H1 (cell line): ENCODE measurements around the gene ADAM12. TPM values are rescaled to one million over a fixed set of nuclear protein-coding genes. Genes with fewer than 3 reads are reported as not detected.

ENCODE experiments used
- CTCF ChIA-PET: fragments of 300-600 bp; sonication (Branson Sonifier 250); formaldehyde crosslinking; loops from one replicate; lab custom pipeline; 2021; ENCODE audit not compliant: partially characterized antibody; lab: Charles Lee
- POLR2A ChIA-PET: fragments of 300-600 bp; sonication (Branson Sonifier 250); formaldehyde crosslinking; loops from one replicate; lab custom pipeline; 2021; ENCODE audit warnings: inconsistent platforms; ENCODE audit not compliant: partially characterized antibody; lab: Charles Lee
- DNase-seq, 2 experiments: peaks; one replicate each; pipeline versions ENCODE4 v3.0.0 to v3.0.0-alpha.2; 2010 to 2022; ENCODE audit warnings: low spot score in 2 of 2, low read depth in 1 of 2, mixed read lengths in 1 of 2
- FAIRE-seq: peaks from 2 replicates; lab custom pipeline; 2011; peaks lifted over from hg19 to GRCh38; lab: Jason Lieb, UNC
- H2AFZ ChIP-seq: 2 replicates; pipeline ENCODE4 v1.8.1; 2012; ENCODE audit warnings: low read length, inconsistent platforms
- H2AK5ac ChIP-seq: 2 replicates; pipeline ENCODE4 v1.6.1; 2013; ENCODE audit warnings: low read depth, low read length
- H2BK120ac ChIP-seq: replicated peaks from 2 replicates; pipeline ENCODE3; 2013; ENCODE audit warnings: low read depth, low read length, inconsistent platforms
- H2BK12ac ChIP-seq: 2 replicates; pipeline ENCODE4 v1.6.1; 2013; ENCODE audit warnings: low read depth, low read length
- H2BK15ac ChIP-seq: 2 replicates; pipeline ENCODE4 v1.6.1; 2013; ENCODE audit warnings: low read length
- H2BK20ac ChIP-seq: 2 replicates; pipeline ENCODE4 v1.6.1; 2013; ENCODE audit warnings: low read length
- H2BK5ac ChIP-seq: 2 replicates; pipeline ENCODE4 v1.6.1; 2013; ENCODE audit warnings: low read depth, low read length
- H3K14ac ChIP-seq: 2 replicates; pipeline ENCODE4 v1.6.1; 2013; ENCODE audit warnings: inconsistent platforms; ENCODE audit not compliant: insufficient read length
- H3K18ac ChIP-seq: 2 replicates; pipeline ENCODE4 v1.6.1; 2013; ENCODE audit warnings: low read length; ENCODE audit errors: extremely low read depth
- H3K23ac ChIP-seq: 2 replicates; pipeline ENCODE4 v1.6.1; 2013; ENCODE audit warnings: inconsistent platforms; ENCODE audit not compliant: insufficient read length
- H3K23me2 ChIP-seq: 2 replicates; pipeline ENCODE4 v1.6.1; 2013; ENCODE audit warnings: low read depth, low read length
- H3K27ac ChIP-seq: 2 replicates; pipeline ENCODE4 v1.6.1; 2011; ENCODE audit warnings: low read depth, low read length, inconsistent platforms
- H3K27me3 ChIP-seq, 4 experiments: replicated peaks in 1 of 4; 1 replicate in 1 of 4; 2 replicates in 3 of 4; pipeline versions ENCODE4 v1.6.1 to v1.8.1; 2011 to 2013; ENCODE audit warnings: low read length in 3 of 4, mild to moderate bottlenecking in 3 of 4, inconsistent platforms in 2 of 4, mixed read lengths in 2 of 4, moderate library complexity in 1 of 4; ENCODE audit not compliant: control insufficient read depth in 3 of 4, insufficient read depth in 3 of 4; ENCODE audit errors: extremely low read depth in 1 of 4
- H3K36me3 ChIP-seq, 4 experiments: 2 replicates each; pipeline versions ENCODE4 v1.6.1 to v1.8.1; 2011 to 2013; ENCODE audit warnings: mild to moderate bottlenecking in 4 of 4, low read length in 3 of 4, moderate library complexity in 2 of 4, control low read depth in 1 of 4, inconsistent platforms in 1 of 4; ENCODE audit not compliant: insufficient read depth in 4 of 4, control insufficient read depth in 2 of 4
- H3K4ac ChIP-seq: replicated peaks from 2 replicates; pipeline ENCODE3; 2013; ENCODE audit warnings: low read length, low read depth, mixed read lengths, inconsistent platforms; ENCODE audit not compliant: insufficient read length
- H3K4me1 ChIP-seq, 4 experiments: replicated peaks in 1 of 4; 1 replicate in 1 of 4; 2 replicates in 3 of 4; pipeline versions ENCODE4 v1.6.1 to v1.8.1; 2011 to 2013; ENCODE audit warnings: low read length in 3 of 4, inconsistent platforms in 2 of 4, mixed read lengths in 1 of 4; ENCODE audit not compliant: insufficient read depth in 4 of 4, control insufficient read depth in 3 of 4
- H3K4me2 ChIP-seq, 2 experiments: 2 replicates each; pipeline versions ENCODE4 v1.6.1 to v1.8.1; 2011 to 2013; ENCODE audit warnings: low read depth in 2 of 2, low read length in 2 of 2, control low read depth in 1 of 2, inconsistent platforms in 1 of 2, mild to moderate bottlenecking in 1 of 2; ENCODE audit not compliant: insufficient read depth in 1 of 2
- H3K4me3 ChIP-seq, 4 experiments: fragments of 200-600, 300-600 bp in 1 of 4; sonication (generic), shearing (Covaris generic), sonication (Bioruptor Twin) in 1 of 4; 2 replicates each; pipeline versions ENCODE4 v1.5.1 to v1.8.1; 2011 to 2016; ENCODE audit warnings: low read length in 4 of 4, low read depth in 3 of 4, control low read depth in 2 of 4, inconsistent platforms in 2 of 4, mild to moderate bottlenecking in 2 of 4, mixed read lengths in 1 of 4, moderate library complexity in 1 of 4; ENCODE audit not compliant: insufficient read depth in 2 of 4; ENCODE audit errors: extremely low read depth in 1 of 4
- H3K56ac ChIP-seq: replicated peaks from 2 replicates; pipeline ENCODE3; 2013; ENCODE audit warnings: low read depth, mild to moderate bottlenecking, mixed read lengths, low read length, inconsistent platforms; ENCODE audit not compliant: insufficient read length
- H3K79me1 ChIP-seq: 2 replicates; pipeline ENCODE4 v1.6.1; 2013; ENCODE audit warnings: low read depth, low read length, control low read depth
- H3K79me2 ChIP-seq, 2 experiments: 2 replicates each; pipeline versions ENCODE4 v1.6.1 to v1.8.1; 2012 to 2013; ENCODE audit warnings: low read length in 2 of 2, mild to moderate bottlenecking in 2 of 2, inconsistent platforms in 1 of 2; ENCODE audit not compliant: insufficient read depth in 2 of 2, control insufficient read depth in 1 of 2
- H3K9ac ChIP-seq, 4 experiments: replicated peaks in 1 of 4; 1 replicate in 1 of 4; 2 replicates in 3 of 4; pipeline versions ENCODE4 v1.6.1 to v1.8.1; 2011 to 2013; ENCODE audit warnings: low read depth in 3 of 4, low read length in 3 of 4, control low read depth in 2 of 4, mild to moderate bottlenecking in 2 of 4, moderate library complexity in 2 of 4, inconsistent platforms in 1 of 4; ENCODE audit errors: extremely low read depth in 1 of 4
- H3K9me3 ChIP-seq, 2 experiments: 2 replicates each; pipeline versions ENCODE4 v1.6.1 to v1.8.1; 2012 to 2013; ENCODE audit warnings: mild to moderate bottlenecking in 2 of 2, moderate library complexity in 2 of 2, control low read depth in 1 of 2, inconsistent platforms in 1 of 2, low read depth in 1 of 2, low read length in 1 of 2, mixed read lengths in 1 of 2; ENCODE audit not compliant: insufficient read depth in 2 of 2
- H4K20me1 ChIP-seq, 2 experiments: replicated peaks in 1 of 2; 2 replicates each; pipeline versions ENCODE3 to v1.8.1; 2011 to 2013; ENCODE audit warnings: inconsistent platforms in 2 of 2, low read length in 2 of 2, mild to moderate bottlenecking in 1 of 2; ENCODE audit not compliant: insufficient read depth in 2 of 2, control insufficient read depth in 1 of 2
- H4K5ac ChIP-seq: 2 replicates; pipeline ENCODE4 v1.6.1; 2013; ENCODE audit warnings: low read length, low read depth, mixed read lengths, inconsistent platforms; ENCODE audit not compliant: insufficient read length
- H4K8ac ChIP-seq: 2 replicates; pipeline ENCODE4 v1.8.0; 2013; ENCODE audit warnings: mild to moderate bottlenecking, moderate library complexity, low read length, inconsistent platforms; ENCODE audit not compliant: insufficient read depth; ENCODE audit errors: extremely low read depth
- H4K91ac ChIP-seq: replicated peaks from 2 replicates; pipeline ENCODE3; 2013; ENCODE audit warnings: low read length, mixed read lengths, inconsistent platforms; ENCODE audit not compliant: insufficient read length
- NANOG ChIP-seq: IDR thresholded peaks from 2 replicates; pipeline ENCODE4 v1.6.1; 2011; ENCODE audit warnings: low read length, low read depth, mild to moderate bottlenecking, inconsistent platforms; ENCODE audit not compliant: insufficient read depth, poor library complexity, severe bottlenecking
- POLR2A ChIP-seq, 2 experiments: IDR thresholded peaks; 1 replicate in 1 of 2; 2 replicates in 1 of 2; pipeline ENCODE4 v1.6.1; 2011; ENCODE audit warnings: low read depth in 2 of 2, low read length in 2 of 2, mild to moderate bottlenecking in 2 of 2; ENCODE audit errors: control extremely low read depth in 1 of 2
- POLR2AphosphoS5 ChIP-seq: IDR thresholded peaks from 2 replicates; pipeline ENCODE4 v1.6.1; 2011; ENCODE audit warnings: low read depth, low read length
- RAD21 ChIP-seq, 2 experiments: IDR thresholded peaks in 1 of 2; conservative IDR thresholded peaks in 1 of 2; 2 replicates each; pipeline ENCODE4 v1.6.1; 2011; ENCODE audit warnings: low read depth in 2 of 2, low read length in 2 of 2, improper control_type of control experiment in 1 of 2, inconsistent platforms in 1 of 2, mild to moderate bottlenecking in 1 of 2, moderate library complexity in 1 of 2
- RNF2 ChIP-seq: fragments of 200-900, 300-1000 bp; sonication (generic); IDR thresholded peaks from 2 replicates; pipeline ENCODE4 v1.7.1; 2016; ENCODE audit warnings: borderline replicate concordance, low read depth, mild to moderate bottlenecking, antibody characterized with exemption, low read length; ENCODE audit not compliant: poor library complexity, severe bottlenecking; ENCODE audit errors: missing control alignments
- TAF7 ChIP-seq: optimal IDR thresholded peaks from 2 replicates; pipeline ENCODE3; 2011; ENCODE audit warnings: low read depth, mild to moderate bottlenecking, inconsistent platforms, low read length, moderate library complexity, borderline replicate concordance
- TEAD4 ChIP-seq: IDR thresholded peaks from 2 replicates; pipeline ENCODE4 v1.6.1; 2012; ENCODE audit warnings: low read depth, low read length, inconsistent platforms, mixed read lengths
- WGBS, 2 experiments: shearing (Covaris generic) in 1 of 2; methylation state at CpG; one replicate each; pipeline versions ENCODE4 v1.1.6 to v1.1.7; 2013 to 2015; ENCODE audit warnings: low lambda C conversion rate in 2 of 2, mixed read lengths in 2 of 2, inconsistent platforms in 1 of 2, low coverage in 1 of 2, missing lambda C conversion rate in 1 of 2; ENCODE audit not compliant: insufficient replicate concordance in 2 of 2, insufficient coverage in 1 of 2, insufficient read length in 1 of 2; ENCODE audit errors: extremely low coverage in 1 of 2, missing lambda C conversion rate in 1 of 2; 5-methylcytosine and 5-hydroxymethylcytosine counted together
- polyA plus RNA-seq, 7 experiments: library from polyadenylated mRNA; depleted of rRNA in 3 of 7; stranded (reverse) in 5 of 7; unstranded in 2 of 7; fragments of >200 nt in 5 of 7; fragments of 200-250 nt in 2 of 7; gene quantifications; 1 replicate in 5 of 7; 2 replicates in 1 of 7; 4 replicates in 1 of 7; pipeline versions ENCODE4 v1.2.1 to v1.2.3, GENCODE V29; 2011 to 2013; ENCODE audit warnings: missing spikeins in 2 of 7, mixed read lengths in 2 of 7
- total RNA-seq: library from RNA; stranded (reverse); fragmentation: NEBNext Ultra II Directional; extraction: Animal tissue kit (Norgen Biotek cat#: 25700); gene quantifications from 2 replicates; pipeline ENCODE4 v1.2.1, GENCODE V29; 2021
- TF ChIP-seq, protein P1 (sequence below), 3 experiments: IDR thresholded peaks; 1 replicate in 2 of 3; 2 replicates in 1 of 3; pipeline versions ENCODE4 v1.5.1 to v1.6.1; 2011; ENCODE audit warnings: low read length in 3 of 3, mild to moderate bottlenecking in 3 of 3, inconsistent platforms in 2 of 3, low read depth in 1 of 3, moderate library complexity in 1 of 3; ENCODE audit not compliant: insufficient read depth in 1 of 3; ENCODE audit errors: control extremely low read depth in 1 of 3
- TF ChIP-seq, protein P2 (sequence below): IDR thresholded peaks from 2 replicates; pipeline ENCODE4 v1.6.1; 2012; ENCODE audit warnings: inconsistent platforms

Gene ADAM12
- total and polyA plus RNA-seq, 2 of the 8 experiments (the other 6 are each of a cell fraction or from before 2014, with no cell fraction given), result 0.07 to 0.17 TPM

- no peak overlapping the region for H2BK12ac ChIP-seq
- no peak overlapping the region for H3K23ac ChIP-seq
- no peak overlapping the region for H4K91ac ChIP-seq
- ChIA-PET POLR2A (no interaction called here), CTCF (interaction anchor here (0.7 to 2.0 kb wide), 6 partner anchors 9 to 55 kb away, joined by 3 to 6 read pairs (median 3); no protein-coding TSS in a partner anchor)
- no peak overlapping the region for H3K4ac ChIP-seq
- H3K79me1 ChIP-seq, result no peaks in the 10 kb centered on the region
- no peak overlapping the region for H3K14ac ChIP-seq
- H3K27me3 ChIP-seq, result no peaks in the 10 kb centered on the region
- H4K20me1 ChIP-seq, result peaks cover 0 to 3% of the 10 kb centered on the region in 2 experiments
- no peak overlapping the region for H2BK20ac ChIP-seq
- H3K4me1 ChIP-seq, result no peaks in the 10 kb centered on the region
- no peak overlapping the region for H3K56ac ChIP-seq
- WGBS, 2 experiments, result 91% methylated on average over 12 of the region's 12 CpGs; no CpG with 5 or more reads in 1 of the 2 experiments
- no peak overlapping the region for H2BK5ac ChIP-seq
- H3K9ac ChIP-seq, result no peak overlapping the region
- H4K5ac ChIP-seq, result no peak overlapping the region
- H2AFZ ChIP-seq, result no peak overlapping the region
- H3K23me2 ChIP-seq, result peaks cover 4% of the 10 kb centered on the region; the same call in 1 of the 2 replicates
- H3K18ac ChIP-seq, result no peak overlapping the region
- no peak overlapping the region for H4K8ac ChIP-seq
- no peak overlapping the region for H2BK15ac ChIP-seq
- no peak overlapping the region for H2AK5ac ChIP-seq
- no peaks in the 10 kb centered on the region for H3K79me2 ChIP-seq
- H2BK120ac ChIP-seq, result no peak overlapping the region
- H3K9me3 ChIP-seq, result no peaks in the 10 kb centered on the region
- no peak for FAIRE-seq
- DNase-seq, result no peak
- H3K4me2 ChIP-seq, result no peak overlapping the region
- no peak overlapping the region for H3K27ac ChIP-seq
- H3K4me3 ChIP-seq, result no peak overlapping the region
- H3K36me3 ChIP-seq, result no peaks in the 10 kb centered on the region
- TF ChIP-seq, protein P1, sequence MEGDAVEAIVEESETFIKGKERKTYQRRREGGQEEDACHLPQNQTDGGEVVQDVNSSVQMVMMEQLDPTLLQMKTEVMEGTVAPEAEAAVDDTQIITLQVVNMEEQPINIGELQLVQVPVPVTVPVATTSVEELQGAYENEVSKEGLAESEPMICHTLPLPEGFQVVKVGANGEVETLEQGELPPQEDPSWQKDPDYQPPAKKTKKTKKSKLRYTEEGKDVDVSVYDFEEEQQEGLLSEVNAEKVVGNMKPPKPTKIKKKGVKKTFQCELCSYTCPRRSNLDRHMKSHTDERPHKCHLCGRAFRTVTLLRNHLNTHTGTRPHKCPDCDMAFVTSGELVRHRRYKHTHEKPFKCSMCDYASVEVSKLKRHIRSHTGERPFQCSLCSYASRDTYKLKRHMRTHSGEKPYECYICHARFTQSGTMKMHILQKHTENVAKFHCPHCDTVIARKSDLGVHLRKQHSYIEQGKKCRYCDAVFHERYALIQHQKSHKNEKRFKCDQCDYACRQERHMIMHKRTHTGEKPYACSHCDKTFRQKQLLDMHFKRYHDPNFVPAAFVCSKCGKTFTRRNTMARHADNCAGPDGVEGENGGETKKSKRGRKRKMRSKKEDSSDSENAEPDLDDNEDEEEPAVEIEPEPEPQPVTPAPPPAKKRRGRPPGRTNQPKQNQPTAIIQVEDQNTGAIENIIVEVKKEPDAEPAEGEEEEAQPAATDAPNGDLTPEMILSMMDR (IDR thresholded peaks at IDR 0.05; ENCODE audit: control extremely low read depth in 1 of 3, insufficient read depth in 1 of 3, low read depth in 1 of 3, low read length in 3 of 3), result no peak
- no peak for TF ChIP-seq TEAD4
- TF ChIP-seq RAD21 (IDR thresholded peaks at IDR 0.05 in 1 of 2, conservative IDR thresholded peaks at IDR 0.05 in 1 of 2; ENCODE audit: low read depth in 2 of 2, low read length in 2 of 2), result no peak
- TF ChIP-seq RNF2, result no peak
- TF ChIP-seq NANOG, result no peak
- no peak for TF ChIP-seq TAF7
- no peak for TF ChIP-seq POLR2A (IDR thresholded peaks at IDR 0.05; ENCODE audit: control extremely low read depth in 1 of 2, low read depth in 2 of 2, low read length in 2 of 2)
- TF ChIP-seq, protein P2, sequence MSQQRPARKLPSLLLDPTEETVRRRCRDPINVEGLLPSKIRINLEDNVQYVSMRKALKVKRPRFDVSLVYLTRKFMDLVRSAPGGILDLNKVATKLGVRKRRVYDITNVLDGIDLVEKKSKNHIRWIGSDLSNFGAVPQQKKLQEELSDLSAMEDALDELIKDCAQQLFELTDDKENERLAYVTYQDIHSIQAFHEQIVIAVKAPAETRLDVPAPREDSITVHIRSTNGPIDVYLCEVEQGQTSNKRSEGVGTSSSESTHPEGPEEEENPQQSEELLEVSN, result no peak
- no peak for TF ChIP-seq POLR2AphosphoS5
Observed at GRCh38 chr10:126315494-126316177, 72.6 kb downstream of the ADAM12 start.
